BLaER1 (cell line): ENCODE data around the gene SAMD11.
A peak's percentile ranks its signal among the peaks of the same experiment; 100 is the strongest.

Experiments
- H3K27ac ChIP-seq: shearing (Covaris generic); formaldehyde crosslinking; 2 replicates; pipeline ENCODE4 v1.8.1; 2022
- H3K27me3 ChIP-seq: shearing (Covaris generic); formaldehyde crosslinking; 2 replicates; pipeline ENCODE4 v1.8.1; 2022
- H3K36me3 ChIP-seq: shearing (Covaris generic); formaldehyde crosslinking; 2 replicates; pipeline ENCODE4 v1.8.1; 2022
- H3K4me1 ChIP-seq: shearing (Covaris generic); formaldehyde crosslinking; 2 replicates; pipeline ENCODE4 v1.8.1; 2022
- H3K4me2 ChIP-seq: shearing (Covaris generic); formaldehyde crosslinking; 2 replicates; pipeline ENCODE4 v1.8.1; 2022
- H3K4me3 ChIP-seq: shearing (Covaris generic); formaldehyde crosslinking; 2 replicates; pipeline ENCODE4 v1.8.1; 2022
- H3K9ac ChIP-seq: shearing (Covaris generic); formaldehyde crosslinking; 2 replicates; pipeline ENCODE4 v1.8.1; 2022
- H3K9me3 ChIP-seq: shearing (Covaris generic); formaldehyde crosslinking; 2 replicates; pipeline ENCODE4 v1.8.1; 2022
- H4K20me1 ChIP-seq: shearing (Covaris generic); formaldehyde crosslinking; 2 replicates; pipeline ENCODE4 v1.8.1; 2022
- Cebpa-rat ChIP-seq: shearing (Covaris generic); IDR thresholded peaks from 2 replicates; pipeline ENCODE4 v1.8.1; 2022

SAMD11 gene

DNA sequence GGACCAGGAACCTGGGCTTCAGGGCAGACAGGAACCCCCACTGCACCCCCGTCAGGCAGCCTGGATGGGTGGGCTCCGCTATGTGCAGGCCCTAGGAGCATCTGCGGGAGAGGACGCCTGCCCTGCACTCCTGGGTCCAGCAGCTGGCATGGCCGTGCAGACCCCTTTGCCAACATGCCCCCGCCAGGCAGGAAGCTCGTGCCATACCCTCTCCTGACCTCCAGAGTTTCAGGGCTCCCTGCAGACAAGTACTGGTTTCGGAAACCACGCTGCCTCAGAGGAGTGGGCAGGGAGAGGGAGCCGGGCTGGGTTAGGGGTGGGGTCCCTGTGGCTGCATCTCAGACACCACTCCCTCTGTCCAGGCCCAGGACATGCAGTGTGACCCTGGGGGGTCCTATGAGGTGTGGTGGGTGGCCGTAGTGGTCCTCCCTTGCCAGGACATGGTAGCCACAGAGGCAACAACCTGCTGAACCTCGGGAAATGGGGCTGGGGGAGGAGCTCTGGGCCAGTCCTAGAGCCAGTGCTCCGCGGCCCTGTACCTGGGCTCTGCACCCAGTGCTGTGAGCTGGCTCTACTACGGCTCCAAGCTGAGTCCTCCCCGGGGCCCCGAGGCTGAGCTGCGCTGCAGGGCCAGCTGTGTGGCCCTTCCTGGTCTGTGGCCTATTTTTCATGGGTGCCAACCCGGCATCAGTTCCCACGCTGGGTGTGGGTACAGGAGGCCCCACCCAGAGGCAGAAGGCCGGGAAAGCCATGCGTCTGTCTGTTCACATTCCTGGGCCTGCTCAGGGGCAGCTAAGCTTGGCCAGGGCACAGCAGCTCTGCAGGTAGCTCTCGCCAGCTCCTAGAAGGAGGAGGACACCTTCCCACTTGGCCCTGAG lies 44.0 kb downstream of the SAMD11 start:
- Histone ChIP-seq H3K9me3 (no peaks in the 10 kb centered on the region), H3K4me1 (peaks cover 23% of the 10 kb centered on the region), H3K27ac (no peak overlapping the region), H3K36me3 (peaks cover 25% of the 10 kb centered on the region), H3K27me3 (peaks cover 37% of the 10 kb centered on the region), H4K20me1 (peaks cover 8% of the 10 kb centered on the region; the same call in 1 of the 2 replicates), H3K9ac (no peak overlapping the region), H3K4me2 (peak overlapping the region; percentile 97), H3K4me3 (no peak overlapping the region)
- no peak for TF ChIP-seq Cebpa-rat

DNA sequence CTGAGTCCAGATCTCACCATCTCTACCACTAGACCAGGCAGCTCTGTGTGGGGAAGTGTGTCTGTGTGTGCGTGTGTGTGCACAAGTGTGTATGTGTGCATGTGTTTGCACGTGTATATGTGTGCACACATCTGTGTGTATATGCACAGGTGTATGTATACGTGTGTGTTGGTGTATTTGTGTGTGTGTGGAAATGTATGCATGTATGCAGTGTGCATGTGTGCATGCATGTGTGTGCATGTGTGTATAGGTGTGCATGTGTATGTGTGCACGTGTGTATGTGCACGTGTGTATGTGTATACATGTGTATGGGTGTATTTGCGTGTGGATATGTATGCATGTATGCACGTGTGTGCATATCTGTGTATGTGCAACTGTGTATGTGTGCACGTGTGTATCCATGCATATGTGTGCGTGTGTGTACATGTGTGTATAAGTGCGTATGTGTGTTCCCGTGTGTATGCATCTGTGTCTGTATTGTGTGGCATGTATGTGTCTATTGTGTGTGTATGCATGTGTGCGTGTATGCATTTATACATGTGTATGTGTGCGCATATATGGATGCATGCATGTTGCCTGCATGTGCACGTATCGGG lies 45.6 kb downstream of the SAMD11 start:
- H3K9me3 ChIP-seq = no peaks in the 10 kb centered on the region
- H3K27ac ChIP-seq = no peak overlapping the region
- H3K4me2 ChIP-seq = no peak overlapping the region
- TF ChIP-seq Cebpa-rat = no peak
- peaks cover 53% of the 10 kb centered on the region for H3K27me3 ChIP-seq
- peaks cover 8% of the 10 kb centered on the region; the same call in 1 of the 2 replicates for H4K20me1 ChIP-seq
- H3K9ac ChIP-seq = no peak overlapping the region
- peaks cover 9% of the 10 kb centered on the region for H3K36me3 ChIP-seq
- no peak overlapping the region for H3K4me3 ChIP-seq
- H3K4me1 ChIP-seq = peaks cover 23% of the 10 kb centered on the region

DNA sequence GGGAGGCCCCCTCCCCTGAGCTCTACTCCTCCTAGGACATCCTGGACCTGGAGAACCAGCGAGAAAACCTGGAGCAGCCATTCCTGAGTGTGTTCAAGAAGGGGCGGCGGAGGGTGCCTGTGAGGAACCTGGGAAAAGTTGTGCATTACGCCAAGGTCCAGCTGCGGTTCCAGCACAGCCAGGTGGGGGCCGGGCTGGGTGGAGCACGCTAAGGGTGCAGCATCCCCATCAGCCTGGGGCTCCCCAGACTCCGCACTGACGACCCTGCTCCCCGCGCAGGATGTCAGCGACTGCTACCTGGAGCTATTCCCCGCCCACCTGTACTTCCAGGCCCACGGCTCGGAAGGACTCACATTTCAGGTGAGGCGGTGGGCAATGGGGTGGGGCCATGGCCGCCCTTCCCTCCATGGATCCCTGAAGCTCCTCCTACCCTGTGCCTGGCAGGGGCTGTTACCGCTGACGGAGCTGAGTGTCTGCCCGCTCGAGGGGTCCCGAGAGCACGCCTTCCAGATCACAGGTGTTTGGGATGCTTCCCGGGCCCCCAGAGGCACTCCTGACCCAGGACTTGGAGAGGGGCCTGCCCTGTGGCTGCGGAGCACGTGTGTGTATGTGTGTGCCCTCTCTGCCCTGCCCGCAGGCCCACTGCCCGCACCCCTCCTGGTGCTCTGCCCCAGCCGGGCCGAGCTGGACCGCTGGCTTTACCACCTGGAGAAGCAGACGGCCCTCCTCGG lies 46.7 kb downstream of the SAMD11 start:
- H3K4me1 ChIP-seq = peaks cover 26% of the 10 kb centered on the region
- peaks cover 3% of the 10 kb centered on the region for H3K36me3 ChIP-seq
- H3K27me3 ChIP-seq = peaks cover 62% of the 10 kb centered on the region
- no peak for TF ChIP-seq Cebpa-rat
- H3K9ac ChIP-seq = no peak overlapping the region
- H4K20me1 ChIP-seq = peaks cover 8% of the 10 kb centered on the region; the same call in 1 of the 2 replicates
- no peaks in the 10 kb centered on the region for H3K9me3 ChIP-seq
- no peak overlapping the region for H3K4me2 ChIP-seq
- H3K27ac ChIP-seq = no peak overlapping the region
- no peak overlapping the region for H3K4me3 ChIP-seq

DNA sequence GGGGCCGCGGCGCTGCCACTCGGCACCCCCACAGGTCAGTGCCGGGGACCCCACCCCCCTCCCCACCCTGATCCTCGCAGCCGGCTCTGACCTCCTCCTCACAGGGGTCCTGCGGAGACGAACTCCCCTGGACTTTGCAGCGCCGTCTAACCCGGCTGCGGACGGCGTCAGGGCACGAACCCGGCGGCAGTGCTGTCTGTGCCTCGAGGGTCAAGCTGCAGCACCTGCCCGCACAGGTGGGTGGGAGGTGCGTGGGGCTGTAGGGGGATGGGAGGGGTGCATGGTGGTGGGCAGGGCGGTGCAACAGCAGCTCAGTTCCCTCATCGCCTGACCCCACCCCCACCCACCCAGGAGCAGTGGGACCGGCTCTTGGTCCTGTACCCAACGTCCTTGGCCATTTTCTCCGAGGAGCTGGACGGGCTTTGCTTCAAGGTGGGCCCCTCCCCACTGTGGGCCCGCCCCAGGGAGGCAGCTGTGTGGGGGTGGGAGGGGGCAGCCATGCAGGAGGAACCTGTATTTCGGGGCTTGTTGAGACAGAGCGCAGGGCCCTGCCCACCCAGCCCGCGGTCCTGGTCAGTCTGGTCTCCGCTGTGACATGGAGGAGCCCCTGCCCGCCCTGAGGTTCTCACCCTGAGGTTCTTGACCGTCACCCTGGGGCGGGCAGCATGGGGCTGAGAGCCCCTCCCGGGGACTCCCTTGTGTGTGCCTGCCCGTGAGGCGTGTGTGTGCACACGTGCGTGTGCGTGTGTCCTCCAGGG lies 47.4 kb downstream of the SAMD11 start:
- no peak for TF ChIP-seq Cebpa-rat
- Histone ChIP-seq H3K9me3 (no peaks in the 10 kb centered on the region), H3K4me1 (peaks cover 29% of the 10 kb centered on the region), H3K27me3 (peaks cover 63% of the 10 kb centered on the region), H3K4me2 (no peak overlapping the region), H3K4me3 (no peak overlapping the region), H3K9ac (no peak overlapping the region), H3K36me3 (no peaks in the 10 kb centered on the region), H3K27ac (no peak overlapping the region), H4K20me1 (peaks cover 2% of the 10 kb centered on the region; the same call in 1 of the 2 replicates)

DNA sequence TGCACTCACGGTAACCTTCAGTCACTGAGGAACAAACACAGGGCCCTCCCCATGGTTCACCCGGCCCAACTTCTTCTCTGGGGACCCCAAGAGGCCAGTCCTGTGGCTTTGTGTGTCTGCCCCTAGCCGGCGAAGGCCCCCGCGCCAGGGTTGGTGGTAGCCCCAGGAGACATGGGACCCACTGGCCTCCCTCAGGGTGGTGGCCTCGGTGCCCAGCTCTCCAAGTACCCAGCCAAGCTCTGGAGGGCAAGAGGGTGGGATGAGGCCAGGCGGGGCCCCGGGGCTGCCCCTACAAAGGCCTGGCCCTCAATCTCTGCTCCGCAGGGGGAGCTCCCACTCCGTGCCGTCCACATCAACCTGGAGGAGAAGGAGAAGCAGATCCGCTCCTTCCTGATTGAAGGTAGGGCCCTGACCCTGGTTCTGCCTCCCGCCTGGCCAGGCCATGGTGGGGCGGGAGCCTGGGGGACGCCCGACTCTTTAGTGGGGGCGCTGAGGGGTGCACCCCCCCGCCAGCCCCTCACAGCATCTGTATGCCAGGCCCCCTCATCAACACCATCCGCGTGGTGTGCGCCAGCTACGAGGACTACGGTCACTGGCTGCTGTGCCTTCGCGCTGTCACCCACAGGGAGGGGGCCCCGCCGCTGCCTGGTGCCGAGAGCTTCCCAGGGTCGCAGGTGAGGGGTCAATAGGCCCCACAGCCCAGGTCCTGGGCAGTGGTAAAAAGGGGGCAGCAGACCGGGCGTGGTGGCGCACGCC lies 48.2 kb downstream of the SAMD11 start:
- Histone ChIP-seq H3K27me3 (peaks cover 58% of the 10 kb centered on the region), H3K9ac (no peak overlapping the region), H3K4me2 (no peak overlapping the region), H3K27ac (no peak overlapping the region), H3K9me3 (no peaks in the 10 kb centered on the region), H4K20me1 (no peaks in the 10 kb centered on the region), H3K4me3 (no peak overlapping the region), H3K4me1 (peaks cover 25% of the 10 kb centered on the region), H3K36me3 (no peaks in the 10 kb centered on the region)
- TF ChIP-seq Cebpa-rat = no peak

DNA sequence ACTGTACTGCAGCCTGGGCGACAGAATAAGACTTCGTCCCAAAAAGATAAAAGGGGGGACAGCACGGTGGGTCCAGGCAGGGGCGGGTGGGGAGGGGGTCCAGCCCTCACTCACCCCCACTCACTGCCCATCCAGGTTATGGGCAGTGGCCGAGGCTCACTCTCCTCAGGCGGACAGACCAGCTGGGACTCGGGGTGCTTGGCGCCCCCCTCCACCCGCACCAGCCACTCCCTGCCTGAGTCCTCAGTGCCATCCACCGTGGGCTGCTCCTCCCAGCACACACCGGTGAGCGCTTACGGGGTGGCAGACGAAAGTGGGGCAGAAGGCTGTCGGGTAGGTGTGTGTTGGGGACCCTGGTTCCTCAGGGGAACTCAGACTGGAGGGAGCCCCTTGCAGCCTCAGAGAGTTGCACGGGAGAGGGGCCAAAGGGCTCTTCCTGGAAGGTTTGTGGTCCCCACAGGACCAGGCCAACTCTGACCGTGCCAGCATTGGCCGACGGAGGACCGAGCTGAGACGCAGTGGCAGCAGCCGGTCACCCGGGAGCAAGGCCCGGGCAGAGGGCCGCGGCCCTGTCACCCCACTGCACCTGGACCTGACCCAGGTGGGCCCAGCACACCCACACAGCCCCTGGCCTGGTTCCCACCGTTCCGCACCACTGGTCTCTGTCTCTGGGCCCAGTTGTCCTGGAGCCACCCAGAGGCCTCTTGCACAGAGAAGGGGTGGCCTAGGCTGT lies 49.2 kb downstream of the SAMD11 start:
- no peak for TF ChIP-seq Cebpa-rat
- Histone ChIP-seq H3K9ac (no peak overlapping the region), H3K4me1 (peaks cover 16% of the 10 kb centered on the region)

DNA sequence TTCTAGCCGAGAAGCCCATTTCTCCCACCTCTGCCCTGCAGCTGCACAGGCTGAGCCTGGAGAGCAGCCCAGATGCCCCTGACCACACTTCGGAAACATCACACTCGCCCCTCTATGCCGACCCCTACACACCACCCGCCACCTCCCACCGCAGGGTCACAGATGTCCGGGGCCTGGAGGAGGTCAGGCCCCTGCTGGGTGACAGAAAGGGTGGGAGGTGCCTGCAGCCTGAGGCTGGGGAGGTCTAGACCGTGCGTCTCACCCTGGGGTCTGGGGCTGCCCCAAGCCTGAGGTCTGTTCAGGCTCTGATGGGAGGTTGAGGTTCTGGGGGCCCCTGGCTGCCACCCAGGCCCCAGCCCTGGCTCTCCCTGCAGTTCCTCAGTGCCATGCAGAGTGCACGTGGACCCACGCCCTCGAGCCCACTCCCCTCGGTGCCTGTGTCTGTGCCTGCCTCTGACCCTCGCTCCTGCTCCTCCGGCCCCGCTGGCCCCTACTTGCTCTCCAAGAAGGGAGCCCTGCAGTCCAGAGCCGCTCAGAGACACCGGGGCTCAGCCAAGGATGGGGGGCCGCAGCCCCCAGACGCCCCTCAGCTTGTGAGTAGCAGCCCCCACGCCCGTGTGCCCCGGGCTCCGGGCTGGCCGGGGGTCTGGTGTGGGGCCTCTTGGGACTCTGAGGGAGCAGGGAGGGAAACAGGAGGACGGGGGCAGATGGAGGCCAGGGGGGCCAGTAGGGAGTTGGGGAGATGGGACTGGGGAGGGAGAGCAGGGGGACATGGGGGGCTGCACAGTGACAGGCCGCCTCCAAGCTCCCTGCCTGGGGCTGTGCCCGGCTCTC lies 50.0 kb downstream of the SAMD11 start:
- Histone ChIP-seq H3K36me3 (no peaks in the 10 kb centered on the region), H4K20me1 (no peaks in the 10 kb centered on the region), H3K4me1 (peaks cover 14% of the 10 kb centered on the region), H3K4me3 (no peak overlapping the region), H3K27ac (no peak overlapping the region), H3K27me3 (peaks cover 55% of the 10 kb centered on the region), H3K9ac (no peak overlapping the region), H3K4me2 (no peak overlapping the region), H3K9me3 (no peaks in the 10 kb centered on the region)
- TF ChIP-seq Cebpa-rat = no peak

More for the DNA sequence above, 49.2 kb downstream of the SAMD11 start:
- Histone ChIP-seq H3K4me3 (no peak overlapping the region), H3K36me3 (no peaks in the 10 kb centered on the region), H3K27ac (no peak overlapping the region), H3K27me3 (peaks cover 58% of the 10 kb centered on the region), H4K20me1 (no peaks in the 10 kb centered on the region), H3K9me3 (no peaks in the 10 kb centered on the region), H3K4me2 (no peak overlapping the region)

DNA sequence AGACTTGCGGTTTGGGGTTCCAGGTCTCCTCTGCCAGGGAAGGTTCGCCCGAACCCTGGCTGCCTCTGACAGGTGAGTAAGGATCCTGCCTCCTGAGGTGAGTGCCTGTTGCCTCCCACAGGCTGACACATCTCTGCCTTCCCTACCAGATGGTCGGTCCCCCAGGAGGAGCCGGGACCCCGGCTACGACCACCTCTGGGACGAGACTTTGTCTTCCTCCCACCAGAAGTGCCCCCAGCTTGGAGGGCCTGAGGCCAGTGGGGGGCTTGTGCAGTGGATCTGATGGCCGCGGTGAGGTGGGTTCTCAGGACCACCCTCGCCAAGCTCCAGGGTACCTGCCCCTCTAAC lies 50.5 kb downstream of the SAMD11 start:
- Histone ChIP-seq H3K4me3 (no peak overlapping the region), H3K27ac (no peak overlapping the region), H3K4me1 (peaks cover 14% of the 10 kb centered on the region), H3K4me2 (no peak overlapping the region), H3K27me3 (peaks cover 55% of the 10 kb centered on the region), H4K20me1 (no peaks in the 10 kb centered on the region), H3K9me3 (no peaks in the 10 kb centered on the region), H3K36me3 (no peaks in the 10 kb centered on the region), H3K9ac (no peak overlapping the region)
- TF ChIP-seq Cebpa-rat = no peak
